HT-29 (cell line): ENCODE measurements around the gene TRAM2. TPM values are rescaled to one million over a fixed set of nuclear protein-coding genes. Genes with fewer than 3 reads are reported as not detected.

ENCODE experiments used
- DNase-seq: peaks from one replicate; pipeline ENCODE4 v3.0.0-alpha.2; 2015; ENCODE audit warnings: low spot score
- total RNA-seq: library from RNA; depleted of rRNA; stranded (reverse); fragments of >200 nt; shearing (Covaris generic); gene quantifications from 2 replicates; pipeline ENCODE4 v1.2.3, GENCODE V29; 2014; rRNA removed

The TRAM2 gene, protein sequence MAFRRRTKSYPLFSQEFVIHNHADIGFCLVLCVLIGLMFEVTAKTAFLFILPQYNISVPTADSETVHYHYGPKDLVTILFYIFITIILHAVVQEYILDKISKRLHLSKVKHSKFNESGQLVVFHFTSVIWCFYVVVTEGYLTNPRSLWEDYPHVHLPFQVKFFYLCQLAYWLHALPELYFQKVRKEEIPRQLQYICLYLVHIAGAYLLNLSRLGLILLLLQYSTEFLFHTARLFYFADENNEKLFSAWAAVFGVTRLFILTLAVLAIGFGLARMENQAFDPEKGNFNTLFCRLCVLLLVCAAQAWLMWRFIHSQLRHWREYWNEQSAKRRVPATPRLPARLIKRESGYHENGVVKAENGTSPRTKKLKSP
- total RNA-seq: 4.1 and 4.6 TPM in 2 replicates

GRCh38 chr6:52577022-52577777 lies at the start of gene TRAM2:
TSS of gene TRAM2 (minus strand) at chr6:52577060. CDS start at chr6:52576915, 145 bp downstream.
- peak; percentile 83 for DNase-seq

- DNase-seq: no peak
Observed at GRCh38 chr6:52622810-52623209, 46.0 kb upstream of the TRAM2 start.

- no peak for DNase-seq
Observed at GRCh38 chr6:52621631-52622030, 44.8 kb upstream of the TRAM2 start.

- no peak for DNase-seq
Observed at GRCh38 chr6:52620906-52621190, 44.0 kb upstream of the TRAM2 start.

DNA sequence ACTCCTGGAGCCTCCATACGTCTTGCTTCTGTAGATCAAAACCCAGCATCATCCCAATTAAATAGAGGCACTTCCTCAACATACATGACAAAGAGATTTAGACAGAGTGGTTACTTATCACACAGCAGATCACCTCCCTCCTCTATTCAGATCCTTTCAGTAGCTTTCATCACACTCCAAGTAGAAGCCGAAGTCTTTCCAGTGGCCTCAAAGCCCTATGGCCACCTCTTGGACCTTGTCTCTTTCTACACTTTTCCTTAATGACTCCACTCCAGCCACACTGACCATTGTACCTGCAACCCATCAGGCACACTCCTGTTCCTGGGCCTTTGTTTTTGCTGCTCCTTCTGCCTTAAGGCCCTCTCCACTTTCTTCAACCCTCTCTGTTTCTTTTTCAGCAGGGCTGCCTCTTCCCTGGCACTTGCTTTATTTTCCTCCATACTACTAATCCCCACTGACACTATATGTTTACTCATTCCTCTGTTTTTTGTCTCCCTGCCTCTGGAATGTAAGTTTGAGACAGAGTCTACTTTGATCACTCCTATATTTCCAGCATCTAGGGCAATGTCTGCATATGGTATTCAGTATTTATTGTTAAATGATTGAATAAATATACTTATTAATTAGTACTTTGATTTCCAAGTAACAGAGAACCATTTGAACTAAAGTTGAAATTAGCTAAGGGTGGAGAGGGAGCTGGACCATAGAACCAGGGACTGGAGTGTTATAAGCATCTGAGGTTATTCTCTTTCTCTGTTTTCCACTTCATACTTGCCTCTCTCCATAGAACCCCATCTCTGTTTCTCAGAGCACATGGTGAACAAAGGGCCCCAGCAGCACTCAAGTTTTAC lies 43.4 kb upstream of the TRAM2 start:
- no peak for DNase-seq

GRCh38 chr6:52617087-52617486 lies 40.2 kb upstream of the TRAM2 start:
- no peak for DNase-seq

GRCh38 chr6:52616059-52616690 lies 39.3 kb upstream of the TRAM2 start:
- no peak for DNase-seq

GRCh38 chr6:52612336-52613054 lies 35.6 kb upstream of the TRAM2 start:
- DNase-seq: peak; percentile 41

DNA sequence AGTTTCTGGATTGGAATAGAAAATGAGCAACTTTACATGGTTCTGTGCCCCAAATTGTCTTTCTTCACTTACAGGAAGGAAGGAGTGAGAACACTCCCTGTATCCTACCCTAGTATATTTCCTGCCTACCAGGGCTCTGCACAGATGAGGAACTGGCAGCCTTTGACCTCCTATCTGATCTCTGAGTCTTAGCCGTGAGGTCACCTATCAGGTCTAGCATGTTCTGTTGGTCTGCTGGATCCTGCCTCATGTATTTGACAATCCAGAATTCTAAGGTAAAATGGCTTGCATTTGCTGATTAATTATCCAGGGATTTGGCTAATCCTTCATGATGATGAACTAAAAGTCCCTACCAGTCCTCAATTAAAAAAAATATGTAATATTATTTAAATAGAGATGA lies 35.0 kb upstream of the TRAM2 start:
- DNase-seq: peak; percentile 52

- DNase-seq: peak; percentile 72
Observed at GRCh38 chr6:52610745-52611355, 34.0 kb upstream of the TRAM2 start.

GRCh38 chr6:52610011-52610410 lies 33.2 kb upstream of the TRAM2 start:
- DNase-seq: peak; percentile 45

GRCh38 chr6:52605610-52606185 lies 28.8 kb upstream of the TRAM2 start:
- DNase-seq: no peak

DNA sequence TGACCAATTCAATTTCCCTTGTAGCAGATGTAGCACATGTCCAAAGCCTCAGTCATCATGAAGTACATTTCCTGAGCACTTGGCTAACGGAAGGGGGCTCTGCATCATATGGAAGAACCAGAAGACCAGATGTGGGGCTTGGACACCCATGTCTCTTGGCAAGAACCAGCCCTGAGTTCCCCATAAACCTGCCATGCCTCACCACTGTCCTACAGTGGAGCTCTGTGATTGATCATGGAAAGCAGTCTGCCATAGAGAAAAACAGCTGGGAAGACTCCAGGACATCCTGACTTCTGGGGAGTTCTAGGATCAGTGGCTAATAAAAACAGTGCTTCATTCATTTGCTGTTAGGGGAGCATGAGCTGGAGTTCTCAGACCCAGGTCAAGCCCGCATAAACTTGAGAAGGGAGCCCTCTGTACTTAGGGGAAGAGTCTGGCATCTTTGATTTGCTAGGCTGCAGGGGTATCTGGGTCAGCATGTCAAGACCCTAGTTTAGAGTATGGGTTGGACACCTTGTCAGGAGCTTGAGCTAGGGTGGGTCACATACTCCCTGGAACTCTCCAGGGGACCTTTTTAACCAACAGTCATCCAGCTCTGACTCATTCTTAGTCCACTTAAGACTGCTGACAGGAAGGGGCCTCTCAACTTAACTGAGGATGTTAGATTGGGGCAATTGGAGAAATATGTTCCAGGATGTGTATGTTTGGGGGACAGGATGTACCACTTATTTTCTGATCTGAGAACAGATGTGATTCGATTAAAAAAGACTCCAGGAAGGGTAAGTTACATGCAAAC lies 26.3 kb upstream of the TRAM2 start:
- DNase-seq: no peak

DNA sequence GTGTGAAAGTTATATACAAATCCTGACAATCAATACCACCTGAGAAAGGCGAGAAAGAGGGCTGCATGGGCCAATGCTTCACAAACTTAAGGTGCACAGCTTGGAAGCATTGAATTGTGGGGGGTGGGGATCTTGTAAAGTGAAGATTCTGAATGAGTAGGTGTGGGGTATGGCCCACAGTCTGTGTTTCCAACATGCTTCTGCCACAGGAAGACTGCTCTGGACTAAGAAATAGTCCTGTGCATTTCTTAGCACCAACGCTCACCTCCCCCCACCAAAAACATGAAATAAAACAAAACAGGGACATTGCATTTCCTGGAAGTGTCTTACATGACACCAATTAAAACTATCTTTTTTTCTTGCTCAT lies 21.9 kb upstream of the TRAM2 start:
- no peak for DNase-seq

DNA sequence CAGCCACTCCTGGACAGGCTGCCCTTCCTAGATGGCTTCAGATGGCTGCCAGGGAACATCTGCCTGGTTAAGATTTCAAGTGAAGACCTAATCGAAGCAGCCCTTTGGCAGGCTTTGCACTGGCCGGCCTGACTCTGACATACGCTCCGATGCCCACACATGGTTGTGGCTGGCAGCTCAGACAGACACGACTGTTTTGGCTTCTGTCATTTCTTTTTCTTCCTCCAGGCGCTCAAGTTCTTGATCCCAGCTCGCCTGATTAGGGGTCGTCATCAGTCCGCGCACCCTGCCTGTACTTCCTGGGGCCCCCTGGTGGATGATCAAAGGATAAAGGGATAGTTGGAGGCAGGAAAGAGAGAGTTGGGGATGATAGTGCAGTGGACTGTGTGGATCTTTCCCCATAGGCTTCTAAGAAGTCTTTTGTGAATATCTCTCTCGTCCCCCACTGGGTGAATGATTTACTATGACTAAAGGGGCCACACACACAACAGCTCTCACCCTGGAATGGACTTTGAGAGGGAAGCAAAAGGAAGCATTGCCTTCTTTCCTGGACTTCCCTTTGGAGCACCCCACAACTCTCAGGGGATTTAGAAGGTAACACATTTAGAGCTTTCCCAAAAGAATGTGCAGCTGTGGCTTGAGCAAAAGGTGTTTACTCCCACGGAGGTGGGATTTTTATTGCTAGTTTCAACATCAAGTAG lies 21.4 kb upstream of the TRAM2 start:
- peak; percentile 39 for DNase-seq

DNA sequence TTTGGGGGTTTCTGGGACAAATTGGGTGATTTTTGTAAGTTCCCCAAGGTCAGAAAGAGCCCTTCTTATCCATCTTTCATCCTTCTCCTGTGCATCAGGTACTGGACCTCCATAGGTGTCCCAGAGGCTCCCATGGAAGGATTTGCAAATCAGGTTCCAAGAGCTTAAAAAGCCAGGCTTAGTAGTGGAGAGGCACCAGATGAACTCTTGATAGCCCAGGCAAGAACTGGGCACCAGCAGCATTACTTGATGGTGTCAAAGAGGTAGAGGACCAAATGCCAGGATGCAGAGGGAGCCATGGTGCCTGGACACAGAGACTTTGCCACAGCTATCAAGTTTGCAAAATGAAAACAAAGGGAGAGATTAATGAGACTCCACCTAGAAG lies 20.9 kb upstream of the TRAM2 start:
- no peak for DNase-seq

DNA sequence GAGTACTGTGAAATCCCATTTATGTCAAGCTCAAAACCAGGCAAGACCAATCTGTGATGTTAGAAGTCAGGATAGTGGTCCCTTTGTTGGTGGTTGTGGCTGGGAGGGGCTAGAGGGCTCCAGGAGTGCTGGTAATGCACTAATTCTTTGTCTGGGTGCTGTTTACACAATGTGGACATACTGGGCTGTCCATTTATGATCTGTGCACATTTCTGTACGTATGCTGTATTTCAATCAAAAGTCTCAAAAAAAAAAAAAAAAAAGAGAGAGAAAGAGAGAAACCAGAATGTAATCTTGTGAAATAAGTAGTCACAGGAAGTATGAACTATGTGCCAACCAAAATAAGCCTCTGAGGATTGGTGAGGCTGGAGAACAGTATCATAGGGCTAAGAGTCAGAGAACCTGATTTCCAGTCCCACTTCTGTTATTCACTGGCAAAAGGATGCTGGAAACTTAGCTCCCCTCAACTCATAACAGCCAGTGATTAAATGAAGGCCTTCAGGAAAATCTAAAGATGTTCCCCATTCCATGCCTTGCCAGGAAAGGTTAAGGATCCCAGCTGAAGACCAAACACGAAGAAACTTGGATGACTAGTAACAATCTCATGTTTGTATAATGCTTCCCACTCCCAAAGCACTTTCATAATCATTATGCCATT lies 19.6 kb upstream of the TRAM2 start:
- DNase-seq: no peak

DNA sequence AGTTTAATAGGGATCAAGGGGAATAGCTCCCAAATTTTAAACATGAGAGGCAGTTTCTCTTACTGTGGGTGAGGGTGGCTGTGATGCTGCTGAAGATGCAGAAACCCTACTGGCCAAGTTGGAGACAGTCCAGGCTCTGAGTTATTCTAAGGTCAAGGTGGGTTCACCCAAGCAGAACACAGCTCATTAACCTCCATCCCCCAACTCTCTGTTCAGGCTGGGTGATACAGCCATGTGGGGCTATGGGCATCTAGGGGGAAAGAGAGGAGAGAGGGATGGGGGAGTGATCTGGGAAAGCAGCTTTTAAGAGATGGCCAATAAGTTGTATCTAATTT lies 18.9 kb upstream of the TRAM2 start:
- DNase-seq: no peak
